Right cardiac atrium (tissue), 5 donors: ENCODE results near the gene OR2T8. TPM values are rescaled to one million over a fixed set of nuclear protein-coding genes. Genes with fewer than 3 reads are reported as not detected.
"Not testable (repeated sequence)": the region's sequence is repeated elsewhere in the genome, so short reads cannot be mapped to it uniquely, and the experiment has no call there.

ENCODE experiments used
- ATAC-seq, 2 donors: fragments of 200-7000 bp; cut with Tn5 transposase; one replicate each; pipeline versions ENCODE4 v1.8.0 to v1.9.1; 2020; ENCODE audit warnings: moderate library complexity in 2 of 2, mild to moderate bottlenecking in 1 of 2
- DNase-seq, 3 donors: peaks; one replicate each; pipeline ENCODE4 v3.0.0-alpha.2; 2020
- H3K27ac ChIP-seq: one replicate; pipeline ENCODE4 v1.5.1; 2013; ENCODE audit warnings: mild to moderate bottlenecking, low read length, control low read depth, moderate library complexity
- H3K27me3 ChIP-seq: one replicate; pipeline ENCODE4 v1.6.1; 2013; ENCODE audit not compliant: control insufficient read depth, insufficient read depth
- H3K4me1 ChIP-seq: one replicate; pipeline ENCODE4 v1.6.1; 2013; ENCODE audit warnings: low read length; ENCODE audit not compliant: control insufficient read depth, insufficient read depth
- H3K4me3 ChIP-seq: one replicate; pipeline ENCODE4 v1.5.1; 2013; ENCODE audit warnings: low read length, control low read depth
- H3K9me3 ChIP-seq: one replicate; pipeline ENCODE4 v1.6.1; 2013; ENCODE audit warnings: low read length; ENCODE audit not compliant: control insufficient read depth
- WGBS: extraction: QIAGEN DNeasy Blood & Tissue Kit; methylation state at CpG from one replicate; pipeline ENCODE4 v1.1.7; 2013; 5-methylcytosine and 5-hydroxymethylcytosine counted together
- intact Hi-C, 4 donors: fragments of 100-400 bp; cut with DNase I; formaldehyde crosslinking; loops; one replicate each; pipeline versions ENCODE4 v1.11.0 to v1.14.0; 2022 to 2023
- polyA plus RNA-seq: library from polyadenylated mRNA; stranded (reverse); fragments of 200-250 nt; gene quantifications from one replicate; pipeline ENCODE4 v1.2.3, GENCODE V29; 2013
- total RNA-seq, 4 donors: library from RNA; stranded (reverse); fragmentation: NEBNext Ultra II Directional; extraction: Animal tissue kit (Norgen Biotek cat#: 25700); gene quantifications; one replicate each; pipeline ENCODE4 v1.2.1, GENCODE V29; 2021
- donor health status: healthy with polysubstance abuse.
- donor health status: DM: no; HTN: yes; CAD: no.
- donor health status: DM: no; HTN: no; CAD: no.
- donor health status: DM: no; HTN: yes; CAD: no; lungs with severe emphysema.
- donor health status: DM: yes; HTN: yes; CAD: no.

Gene OR2T8
- total and polyA plus RNA-seq, 5 donors: not detected

- intact Hi-C loops: no loop called here
- ATAC-seq (no peak), DNase-seq (no peak)
- Histone ChIP-seq H3K4me3 (no peak overlapping the region), H3K27ac (no peak overlapping the region), H3K4me1 (no peaks in the 10 kb centered on the region), H3K27me3 (no peaks in the 10 kb centered on the region), H3K9me3 (no peaks in the 10 kb centered on the region)
- 45% methylated on average over 4 of the region's 4 CpGs for WGBS
Observed at GRCh38 chr1:247914941-247915662, 5.0 kb upstream of the OR2T8 start.

GRCh38 chr1:247923941-247924340, 3.9 kb downstream of the OR2T8 start:
- no peak for DNase-seq
- ATAC-seq: no peak
- WGBS: 64% methylated on average over 3 of the region's 3 CpGs
- no peak overlapping the region for H3K27ac ChIP-seq
- H3K4me3 ChIP-seq: no peak overlapping the region
- H3K4me1 ChIP-seq: no peaks in the 10 kb centered on the region
- H3K9me3 ChIP-seq: no peaks in the 10 kb centered on the region
- H3K27me3 ChIP-seq: no peaks in the 10 kb centered on the region
- intact Hi-C loops: no loop called here

GRCh38 chr1:247924868-247925267, 4.8 kb downstream of the OR2T8 start, which contains the start of gene OR2AJ1:
TSS of gene OR2AJ1 (plus strand) at chr1:247924889. CDS start at chr1:247933769, 8,880 bp downstream.
- Histone ChIP-seq H3K27ac (no peak within 1 kb of the TSS), H3K4me3 (no peak within 1 kb of the TSS), H3K4me1 (no peaks in the 10 kb centered on the region), H3K9me3 (no peaks in the 10 kb centered on the region), H3K27me3 (no peaks in the 10 kb centered on the region)
- ATAC-seq: no peak
- 87% methylated on average over 9 of the region's 9 CpGs for WGBS
- no peak for DNase-seq
- intact Hi-C loops: no loop called here

GRCh38 chr1:247933989-247934388, 13.9 kb downstream of the OR2T8 start:
- intact Hi-C loops: no loop called here
- Histone ChIP-seq H3K4me1 (no peaks in the 10 kb centered on the region), H3K9me3 (no peaks in the 10 kb centered on the region), H3K4me3 (no peak overlapping the region), H3K27me3 (no peaks in the 10 kb centered on the region), H3K27ac (no peak overlapping the region)
- DNase-seq: no peak
- no peak for ATAC-seq
- WGBS: 95% methylated on average over 8 of the region's 8 CpGs

- 92% methylated on average over 9 of the region's 9 CpGs for WGBS
- no peak for ATAC-seq
- Histone ChIP-seq H3K27ac (no peak overlapping the region), H3K9me3 (no peaks in the 10 kb centered on the region), H3K4me3 (no peak overlapping the region), H3K27me3 (no peaks in the 10 kb centered on the region), H3K4me1 (no peaks in the 10 kb centered on the region)
- intact Hi-C loops: no loop called here
- DNase-seq: no peak
Observed at GRCh38 chr1:247935781-247936180, 15.7 kb downstream of the OR2T8 start.

- Histone ChIP-seq H3K4me1 (no peaks in the 10 kb centered on the region), H3K27me3 (no peaks in the 10 kb centered on the region), H3K4me3 (no peak overlapping the region), H3K9me3 (no peaks in the 10 kb centered on the region), H3K27ac (no peak overlapping the region)
- DNase-seq (peak in 1 of 3 donors; percentile 16), ATAC-seq (no peak)
- 90% methylated on average over 18 of the region's 18 CpGs for WGBS
- intact Hi-C loops: no loop called here
Observed at GRCh38 chr1:247936415-247936814, 16.4 kb downstream of the OR2T8 start.

- intact Hi-C loops, H3K4me3 ChIP-seq: not testable (repeated sequence)
- ATAC-seq: peak; percentile 75 to 88
Observed at GRCh38 chr1:247936965-247937734, 17.1 kb downstream of the OR2T8 start.

GRCh38 chr1:247942624-247943023, 22.6 kb downstream of the OR2T8 start:
- WGBS: 61% methylated on average over 6 of the region's 6 CpGs
- no peak for DNase-seq
- Histone ChIP-seq H3K4me3 (no peak overlapping the region), H3K4me1 (no peaks in the 10 kb centered on the region), H3K9me3 (peaks cover 2% of the 10 kb centered on the region), H3K27me3 (no peaks in the 10 kb centered on the region), H3K27ac (no peak overlapping the region)
- intact Hi-C loops: no loop called here
- ATAC-seq: no peak

More at GRCh38 chr1:247936965-247937734, 17.1 kb downstream of the OR2T8 start:
- not testable (repeated sequence) for H3K4me1 ChIP-seq, H3K9me3 ChIP-seq, H3K27ac ChIP-seq, H3K27me3 ChIP-seq
- DNase-seq: peak; percentile 65 to 88 (median 88)
- WGBS: 17% methylated on average over 44 of the region's 44 CpGs

- H3K4me3 ChIP-seq: no peak within 1 kb of the TSS
- intact Hi-C loops: no loop called here
- no peak within 1 kb of the TSS for H3K27ac ChIP-seq
- H3K27me3 ChIP-seq: no peaks in the 10 kb centered on the region
- DNase-seq (no peak), ATAC-seq (no peak)
- WGBS: 70% methylated on average over 3 of the region's 3 CpGs
- H3K4me1 ChIP-seq: no peaks in the 10 kb centered on the region
- H3K9me3 ChIP-seq: peaks cover 2% of the 10 kb centered on the region
Observed at GRCh38 chr1:247948558-247948957, 28.5 kb downstream of the OR2T8 start, which contains the start of gene OR2L8. TSS of gene OR2L8 (plus strand) at chr1:247948858. CDS start at chr1:247948858, 0 bp downstream.

- Histone ChIP-seq H3K9me3 (no peaks in the 10 kb centered on the region), H3K27me3 (no peaks in the 10 kb centered on the region), H3K4me3 (no peak overlapping the region), H3K4me1 (no peaks in the 10 kb centered on the region), H3K27ac (no peak overlapping the region)
- intact Hi-C loops: no loop called here
- 91% methylated on average over 1 of the region's 1 CpG for WGBS
- ATAC-seq: no peak
- DNase-seq: no peak
Observed at GRCh38 chr1:247953408-247953807, 33.4 kb downstream of the OR2T8 start.

GRCh38 chr1:247961791-247962190, 41.7 kb downstream of the OR2T8 start:
- WGBS: 23% methylated on average over 3 of the region's 3 CpGs
- Histone ChIP-seq H3K4me1 (no peaks in the 10 kb centered on the region), H3K9me3 (no peaks in the 10 kb centered on the region), H3K27me3 (no peaks in the 10 kb centered on the region), H3K4me3 (no peak overlapping the region), H3K27ac (no peak overlapping the region)
- intact Hi-C loops: no loop called here
- ATAC-seq (no peak), DNase-seq (no peak)
